A673 (cell line): Measurements from ENCODE around the gene KRTAP3-2. TPM values are rescaled to one million over a fixed set of nuclear protein-coding genes. Genes with fewer than 3 reads are reported as not detected.
"Not testable (repeated sequence)": the region's sequence is repeated elsewhere in the genome, so short reads cannot be mapped to it uniquely, and the experiment has no call there.

ENCODE experiments used
- BruUV-seq: library from RNA; stranded (reverse); fragments of 400-500 nt; replicated peaks from 2 replicates; lab custom pipeline; 2021; lab: Mats Ljungman, UMichigan
- CTCF ChIA-PET: fragments of 300-600 bp; sonication (Branson Sonifier 250); formaldehyde crosslinking; loops from one replicate; lab custom pipeline; 2022; ENCODE audit warnings: antibody characterized with exemption; lab: Charles Lee
- POLR2A ChIA-PET: fragments of 300-600 bp; sonication (Branson Sonifier 250); formaldehyde crosslinking; loops from one replicate; lab custom pipeline; 2022; ENCODE audit warnings: antibody characterized with exemption; ENCODE audit not compliant: low non-redundant PET; lab: Charles Lee
- DNase-seq: peaks from one replicate; pipeline ENCODE4 v3.0.0-alpha.2; 2015; ENCODE audit warnings: low spot score
- H3K27ac ChIP-seq: fragments of 200-600 bp; sonication (generic); 2 replicates; pipeline ENCODE4 v1.5.1; 2016; ENCODE audit warnings: mixed run types, low read depth, mild to moderate bottlenecking, mixed read lengths, antibody characterized with exemption, low read length; ENCODE audit not compliant: poor library complexity, severe bottlenecking
- H3K27me3 ChIP-seq: fragments of 200-600 bp; sonication (generic); replicated peaks from 2 replicates; pipeline ENCODE4 v1.6.1; 2017; ENCODE audit warnings: mixed run types, low read depth, mild to moderate bottlenecking, mixed read lengths, antibody characterized with exemption, low read length; ENCODE audit not compliant: insufficient read depth, poor library complexity
- H3K36me3 ChIP-seq: fragments of 200-600 bp; sonication (generic); 2 replicates; pipeline ENCODE4 v1.6.1; 2016; ENCODE audit warnings: mixed run types, mild to moderate bottlenecking, mixed read lengths, antibody characterized with exemption, low read length; ENCODE audit not compliant: insufficient read depth, poor library complexity, severe bottlenecking
- H3K4me1 ChIP-seq: fragments of 200-600 bp; sonication (generic); 2 replicates; pipeline ENCODE4 v1.6.1; 2017; ENCODE audit warnings: mixed run types, mild to moderate bottlenecking, mixed read lengths, antibody characterized with exemption, low read length; ENCODE audit not compliant: insufficient read depth, poor library complexity, severe bottlenecking
- H3K4me3 ChIP-seq: fragments of 200-600 bp; sonication (generic); 2 replicates; pipeline ENCODE4 v1.5.1; 2016; ENCODE audit warnings: low read depth, mixed run types, mild to moderate bottlenecking, mixed read lengths, low read length; ENCODE audit not compliant: poor library complexity, severe bottlenecking
- H3K9me3 ChIP-seq: fragments of 200-600 bp; sonication (generic); 2 replicates; pipeline ENCODE4 v1.6.1; 2016; ENCODE audit warnings: mixed run types, low read depth, mild to moderate bottlenecking, mixed read lengths, antibody characterized with exemption, low read length; ENCODE audit not compliant: poor library complexity, severe bottlenecking
- EZH2 ChIP-seq: fragments of 200-600 bp; sonication (generic); IDR thresholded peaks from 2 replicates; pipeline ENCODE4 v1.6.1; 2017; ENCODE audit warnings: borderline replicate concordance, low read depth, mild to moderate bottlenecking, mixed read lengths, antibody characterized with exemption, low read length; ENCODE audit not compliant: poor library complexity, severe bottlenecking
- intact Hi-C: fragments of 100-400 bp; cut with micrococcal nuclease; formaldehyde crosslinking; loops from one replicate; pipeline ENCODE4 v1.10.0; 2022; ENCODE audit not compliant: unreplicated experiment
- total RNA-seq: library from RNA; stranded (reverse); gene quantifications from 2 replicates; pipeline ENCODE4 v1.2.3, GENCODE V29; 2021
- TF ChIP-seq, protein P1 (sequence below): fragments of 300-800, 200-600 bp; sonication (generic); conservative IDR thresholded peaks from 2 replicates; pipeline ENCODE4 v1.5.1; 2017; ENCODE audit warnings: low read depth, mild to moderate bottlenecking, antibody characterized with exemption, low read length, moderate library complexity, mixed read lengths

KRTAP3-2 gene
- total RNA-seq, 1 experiment from 2014 or later, result not detected

DNA sequence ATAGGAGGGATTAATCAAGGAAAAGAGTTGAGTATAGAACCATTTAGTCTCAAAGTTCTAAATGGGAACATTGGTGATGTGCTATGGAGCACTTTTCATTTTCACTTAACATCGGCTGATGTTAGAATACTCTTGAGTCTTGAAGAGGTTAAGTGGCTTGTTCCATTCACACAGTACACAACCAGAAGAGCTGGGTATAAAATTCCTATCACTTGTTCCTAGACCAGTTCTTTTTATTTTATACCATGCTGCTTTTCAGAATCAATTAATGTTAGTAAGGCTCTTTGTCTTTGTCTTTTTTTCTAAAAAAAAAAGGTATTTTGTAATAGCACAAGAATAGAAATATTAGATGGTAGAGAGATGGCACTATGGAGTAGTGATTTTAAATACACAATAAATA lies 43.2 kb upstream of the KRTAP3-2 start:
- ChIA-PET POLR2A (no interaction called here), CTCF (no interaction called here)
- intact Hi-C loops, result no loop called here
- Histone ChIP-seq H3K4me3 (no peak overlapping the region), H3K27ac (no peak overlapping the region), H3K9me3 (no peaks in the 10 kb centered on the region), H3K36me3 (no peaks in the 10 kb centered on the region), H3K27me3 (no peaks in the 10 kb centered on the region), H3K4me1 (no peaks in the 10 kb centered on the region)
- TF ChIP-seq, protein P1, sequence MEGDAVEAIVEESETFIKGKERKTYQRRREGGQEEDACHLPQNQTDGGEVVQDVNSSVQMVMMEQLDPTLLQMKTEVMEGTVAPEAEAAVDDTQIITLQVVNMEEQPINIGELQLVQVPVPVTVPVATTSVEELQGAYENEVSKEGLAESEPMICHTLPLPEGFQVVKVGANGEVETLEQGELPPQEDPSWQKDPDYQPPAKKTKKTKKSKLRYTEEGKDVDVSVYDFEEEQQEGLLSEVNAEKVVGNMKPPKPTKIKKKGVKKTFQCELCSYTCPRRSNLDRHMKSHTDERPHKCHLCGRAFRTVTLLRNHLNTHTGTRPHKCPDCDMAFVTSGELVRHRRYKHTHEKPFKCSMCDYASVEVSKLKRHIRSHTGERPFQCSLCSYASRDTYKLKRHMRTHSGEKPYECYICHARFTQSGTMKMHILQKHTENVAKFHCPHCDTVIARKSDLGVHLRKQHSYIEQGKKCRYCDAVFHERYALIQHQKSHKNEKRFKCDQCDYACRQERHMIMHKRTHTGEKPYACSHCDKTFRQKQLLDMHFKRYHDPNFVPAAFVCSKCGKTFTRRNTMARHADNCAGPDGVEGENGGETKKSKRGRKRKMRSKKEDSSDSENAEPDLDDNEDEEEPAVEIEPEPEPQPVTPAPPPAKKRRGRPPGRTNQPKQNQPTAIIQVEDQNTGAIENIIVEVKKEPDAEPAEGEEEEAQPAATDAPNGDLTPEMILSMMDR, result no peak
- TF ChIP-seq EZH2, result no peak
- BruUV-seq, result no TSS peak
- DNase-seq, result no peak

DNA sequence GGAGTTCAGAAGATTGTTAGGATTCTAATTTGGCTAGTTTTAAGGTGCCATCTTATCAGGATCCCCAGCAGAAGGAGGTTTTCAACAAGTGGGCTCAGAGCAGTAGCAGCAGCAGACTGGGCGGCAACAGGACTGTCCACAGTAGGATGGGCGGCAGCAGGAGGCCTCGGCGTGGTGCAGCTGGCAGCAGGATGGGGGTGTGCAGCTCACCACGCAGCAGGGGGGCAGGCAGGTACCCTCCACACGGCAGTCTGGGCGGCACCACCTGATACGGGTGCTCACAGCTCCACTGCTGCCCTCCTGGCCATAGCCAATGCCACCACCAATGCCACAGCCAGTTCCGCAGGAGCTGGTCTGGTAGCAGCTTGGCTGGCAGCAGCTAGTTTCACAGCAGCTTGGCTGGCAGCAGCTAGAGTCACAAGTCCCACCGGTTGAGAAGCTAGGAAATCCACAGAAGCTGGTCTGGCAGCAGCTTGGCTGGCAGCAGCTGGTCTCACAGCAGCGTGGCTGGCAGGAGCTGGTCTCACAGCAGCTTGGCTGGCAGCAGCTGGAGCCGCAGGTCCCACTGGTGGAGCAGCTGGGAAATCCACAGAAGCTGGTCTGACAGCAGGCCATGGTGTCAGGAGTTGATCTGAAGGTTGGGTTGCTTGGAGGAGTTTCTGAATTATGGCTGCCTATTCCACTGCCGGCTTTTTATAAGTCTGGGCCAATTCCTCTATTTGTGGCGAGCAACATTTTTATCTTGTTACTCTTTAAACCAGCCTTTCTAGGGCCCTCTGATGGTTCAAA lies 41.3 kb upstream of the KRTAP3-2 start, which contains the start of gene KRTAP1-1:
Gene KRTAP1-1 (minus strand): TSS at position 668 of the 789 bp plus-strand sequence. CDS start 53 bp downstream, at position 615.
- intact Hi-C loops, DNase-seq: not testable (repeated sequence)

DNA sequence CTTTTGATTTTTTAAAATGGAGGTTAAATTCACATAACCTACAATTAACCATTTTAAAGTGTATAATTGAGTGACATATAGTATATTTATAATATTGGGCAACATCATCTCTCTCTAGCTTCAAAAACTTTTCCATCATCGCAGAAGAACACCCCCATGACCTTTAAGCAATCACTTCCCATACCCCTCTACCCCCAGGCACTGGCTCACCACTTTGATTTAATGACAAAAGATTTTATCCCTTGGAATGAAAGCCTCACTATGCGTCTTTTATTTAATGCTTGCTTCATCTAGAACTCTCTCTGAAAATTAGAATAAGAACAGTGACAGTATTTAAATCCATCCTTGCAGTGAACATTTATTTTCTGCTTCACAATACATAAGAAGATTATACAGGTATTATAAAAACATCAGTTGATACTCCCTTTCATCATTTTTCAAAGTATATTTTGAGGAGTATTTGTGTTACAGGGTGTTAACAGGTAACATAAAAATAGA lies 38.2 kb upstream of the KRTAP3-2 start:
- Histone ChIP-seq H3K27ac (no peak overlapping the region), H3K9me3 (no peaks in the 10 kb centered on the region), H3K4me3 (no peak overlapping the region), H3K4me1 (no peaks in the 10 kb centered on the region), H3K36me3 (no peaks in the 10 kb centered on the region), H3K27me3 (no peaks in the 10 kb centered on the region)
- intact Hi-C loops, result no loop called here
- CTCF ChIA-PET, result no interaction called here
- TF ChIP-seq EZH2, result no peak
- POLR2A ChIA-PET, result no interaction called here
- BruUV-seq, result no TSS peak
- no peak for DNase-seq

More for the DNA sequence above, 41.3 kb upstream of the KRTAP3-2 start, which contains the start of gene KRTAP1-1:
- H3K36me3 ChIP-seq, BruUV-seq, H3K4me3 ChIP-seq, CTCF ChIA-PET, H3K4me1 ChIP-seq, POLR2A ChIA-PET, H3K27ac ChIP-seq, H3K27me3 ChIP-seq, H3K9me3 ChIP-seq: not testable (repeated sequence)

DNA sequence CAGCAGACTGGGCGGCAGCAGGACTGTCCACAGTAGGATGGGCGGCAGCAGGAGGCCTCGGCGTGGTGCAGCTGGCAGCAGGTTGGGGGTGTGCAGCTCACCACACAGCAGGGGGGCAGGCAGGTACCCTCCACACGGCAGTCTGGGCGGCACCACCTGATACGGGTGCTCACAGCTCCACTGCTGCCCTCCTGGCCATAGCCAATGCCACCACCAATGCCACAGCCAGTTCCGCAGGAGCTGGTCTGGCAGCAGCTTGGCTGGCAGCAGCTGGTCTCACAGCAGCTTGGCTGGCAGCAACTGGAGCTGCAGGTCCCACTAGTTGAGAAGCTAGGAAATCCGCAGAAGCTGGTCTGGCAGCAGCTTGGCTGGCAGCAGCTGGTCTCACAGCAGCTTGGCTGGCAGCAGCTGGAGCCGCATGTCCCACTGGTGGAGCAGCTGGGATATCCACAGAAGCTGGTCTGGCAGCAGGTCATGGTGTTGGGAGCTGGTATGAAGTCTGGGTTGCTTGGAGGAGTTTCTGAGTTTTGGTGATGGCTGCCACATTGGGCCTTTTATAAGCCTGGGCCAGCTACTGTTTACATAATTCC lies 34.7 kb upstream of the KRTAP3-2 start, which contains the start of gene KRTAP1-3:
Gene KRTAP1-3 (minus strand): TSS at position 529 of the 590 bp plus-strand sequence. CDS start 53 bp downstream, at position 476.
- H3K27me3 ChIP-seq, DNase-seq, H3K27ac ChIP-seq, CTCF ChIA-PET, H3K4me3 ChIP-seq, H3K36me3 ChIP-seq, intact Hi-C loops, H3K4me1 ChIP-seq, BruUV-seq, H3K9me3 ChIP-seq: not testable (repeated sequence)
- POLR2A ChIA-PET, result interaction anchor here (0.6 kb wide), 1 partner anchor 15 kb away, joined by 3 read pairs; no protein-coding TSS in a partner anchor
